A549 (cell line): ENCODE data around the gene NOS1. TPM values are rescaled to one million over a fixed set of nuclear protein-coding genes. Genes with fewer than 3 reads are reported as not detected.
"Not testable (repeated sequence)": the region's sequence is repeated elsewhere in the genome, so short reads cannot be mapped to it uniquely, and the experiment has no call there.

Experiments used
- ATAC-seq, 2 experiments: fragments of 200-7000 bp in 1 of 2; fragments of >200 bp in 1 of 2; cut with Nextera tagmentation in 1 of 2; cut with Tn5 transposase in 1 of 2; 3 replicates each; pipeline versions ENCODE4 v1.8.0 to v1.9.1; 2018 to 2020; ENCODE audit warnings: mild to moderate bottlenecking in 1 of 2, moderate library complexity in 1 of 2
- CTCF ChIA-PET: fragments of 300-600 bp; sonication (Branson Sonifier 250); formaldehyde crosslinking; extraction: SDS; loops from one replicate; lab custom pipeline; 2021; ENCODE audit warnings: antibody characterized with exemption, inconsistent platforms; lab: Yijun Ruan, JAX
- POLR2A ChIA-PET: fragments of 350-600 bp; formaldehyde crosslinking; extraction: SDS; loops from one replicate; lab custom pipeline; 2021; ENCODE audit warnings: antibody characterized with exemption, inconsistent platforms; lab: Yijun Ruan, JAX
- DNase-seq, 2 experiments: peaks; one replicate each; pipeline versions ENCODE4 v3.0.0 to v3.0.0-alpha.2; 2011 to 2016; ENCODE audit warnings: low read depth in 1 of 2, low spot score in 1 of 2
- FAIRE-seq: peaks from 2 replicates; lab custom pipeline; 2011; peaks lifted over from hg19 to GRCh38; lab: Jason Lieb, UNC
- H3K27ac ChIP-seq, 2 experiments: fragments of >200 bp; sonication (Bioruptor Twin); formaldehyde crosslinking; 3 replicates each; pipeline ENCODE4 v1.5.1; 2016 to 2017
- H3K4me1 ChIP-seq: fragments of >200 bp; sonication (Bioruptor Twin); formaldehyde crosslinking; 3 replicates; pipeline ENCODE4 v1.6.1; 2016
- H3K4me2 ChIP-seq: fragments of >200 bp; sonication (Bioruptor Twin); formaldehyde crosslinking; 3 replicates; pipeline ENCODE4 v1.6.1; 2016
- H3K4me3 ChIP-seq: fragments of >200 bp; sonication (Bioruptor Twin); formaldehyde crosslinking; 3 replicates; pipeline ENCODE4 v1.5.1; 2016
- H3K9me3 ChIP-seq: fragments of >200 bp; sonication (Bioruptor Twin); formaldehyde crosslinking; 3 replicates; pipeline ENCODE4 v1.6.1; 2016
- ATOH8 ChIP-seq: fragments of 250-450 bp; sonication (Bioruptor Pico); IDR thresholded peaks from 2 replicates; pipeline ENCODE4 v1.5.0; 2020; ENCODE audit warnings: low read depth, mild to moderate bottlenecking, moderate library complexity
- BCL3 ChIP-seq: fragments of >200 bp; sonication (Bioruptor Twin); formaldehyde crosslinking; IDR thresholded peaks from 3 replicates; pipeline ENCODE4 v1.6.1; 2016
- CHD4 ChIP-seq: fragments of 200-600 bp; sonication (generic); IDR thresholded peaks from 2 replicates; pipeline ENCODE4 v1.6.1; 2016; ENCODE audit warnings: antibody characterized with exemption, mild to moderate bottlenecking, borderline replicate concordance
- E2F6 ChIP-seq: IDR thresholded peaks from 2 replicates; pipeline ENCODE4 v1.6.1; 2012; ENCODE audit warnings: low read depth, borderline replicate concordance
- ELK1 ChIP-seq: fragments of 150-350 bp; IDR thresholded peaks from 2 replicates; pipeline ENCODE4 v1.6.1; 2014; ENCODE audit warnings: low read depth, mild to moderate bottlenecking, low read length
- FOSL2 ChIP-seq, 2 experiments: fragments of 450-650 bp in 1 of 2; fragments of >200 bp in 1 of 2; sonication (Bioruptor Twin) in 1 of 2; formaldehyde crosslinking; IDR thresholded peaks; 2 replicates each; pipeline versions ENCODE4 v1.5.0 to v1.6.1; 2016 to 2020; ENCODE audit warnings: mild to moderate bottlenecking in 1 of 2, moderate library complexity in 1 of 2
- JUNB ChIP-seq: fragments of >200 bp; sonication (Bioruptor Twin); formaldehyde crosslinking; IDR thresholded peaks from 2 replicates; pipeline ENCODE4 v1.6.1; 2016
- KDM1A ChIP-seq: fragments of 200-600 bp; sonication (generic); IDR thresholded peaks from 2 replicates; pipeline ENCODE4 v1.6.1; 2016; ENCODE audit warnings: low read depth, mild to moderate bottlenecking
- PHF8 ChIP-seq: fragments of 200-600 bp; sonication (generic); IDR thresholded peaks from 2 replicates; pipeline ENCODE4 v1.6.1; 2016; ENCODE audit warnings: low read depth, mild to moderate bottlenecking, antibody characterized with exemption, moderate library complexity, borderline replicate concordance
- REST ChIP-seq: fragments of 200-600 bp; sonication (generic); IDR thresholded peaks from 2 replicates; pipeline ENCODE4 v1.6.1; 2016; ENCODE audit warnings: antibody characterized with exemption, mild to moderate bottlenecking, moderate library complexity
- SMC3 ChIP-seq: fragments of >200 bp; sonication (Bioruptor Twin); formaldehyde crosslinking; IDR thresholded peaks from 3 replicates; pipeline ENCODE4 v1.6.1; 2018; ENCODE audit warnings: inconsistent platforms
- TP53 ChIP-seq: fragments of 250-450 bp; sonication (Bioruptor Pico); IDR thresholded peaks from 2 replicates; pipeline ENCODE4 v1.5.0; 2021; ENCODE audit warnings: mild to moderate bottlenecking, moderate library complexity
- ZC3H11A ChIP-seq: fragments of 450-650 bp; IDR thresholded peaks from 2 replicates; pipeline ENCODE4 v1.6.1; 2014; ENCODE audit warnings: antibody characterized with exemption, mild to moderate bottlenecking
- WGBS: methylation state at CpG from one replicate; pipeline ENCODE4 v1.1.6; 2017; ENCODE audit errors: missing lambda C conversion rate; 5-methylcytosine and 5-hydroxymethylcytosine counted together
- polyA plus RNA-seq, 4 experiments: library from polyadenylated mRNA; depleted of rRNA in 3 of 4; stranded (reverse); fragments of >200 nt; fragmentation: RNase III in 1 of 4; extraction: RNeasy Plus Mini Kit Qiagen cat#74134 plus additional on column Dnase treatment in 1 of 4; gene quantifications; 2 replicates in 3 of 4; 3 replicates in 1 of 4; pipeline ENCODE4 v1.2.3, GENCODE V29; 2011 to 2017

The NOS1 gene
- polyA plus RNA-seq, 2 of the 4 experiments (the other 2 are of a cell fraction) = 0.10 to 0.39 TPM

GRCh38 chr12:117199956-117200744 lies 161.3 kb downstream of the NOS1 start:
- FAIRE-seq, DNase-seq: not testable (repeated sequence)
- peak; percentile 93 for TF ChIP-seq ZC3H11A
- TF ChIP-seq, all 56 proteins: peak for 1; not testable (repeated sequence) for 55
- ATAC-seq, H3K9me3 ChIP-seq, H3K4me2 ChIP-seq, H3K4me3 ChIP-seq, POLR2A ChIA-PET, H3K27ac ChIP-seq, H3K4me1 ChIP-seq: not testable (repeated sequence)
- WGBS = 83% methylated on average over 8 of the region's 8 CpGs
- CTCF ChIA-PET = interaction anchor here (0.6 to 8.6 kb wide), 7 partner anchors 11 to 658 kb away, joined by 3 to 83 read pairs (median 10); no protein-coding TSS in a partner anchor

- H3K4me3 ChIP-seq, ATAC-seq, POLR2A ChIA-PET, H3K4me2 ChIP-seq, H3K27ac ChIP-seq, H3K9me3 ChIP-seq, H3K4me1 ChIP-seq, FAIRE-seq, DNase-seq: not testable (repeated sequence)
- CTCF ChIA-PET = interaction anchor here (0.6 to 8.6 kb wide), 3 partner anchors 11 to 621 kb away, joined by 3 to 83 read pairs (median 9); no protein-coding TSS in a partner anchor
- WGBS = 81% methylated on average over 6 of the region's 6 CpGs
Measured at GRCh38 chr12:117196334-117196733, 165.1 kb downstream of the NOS1 start.

- H3K9me3 ChIP-seq, H3K4me3 ChIP-seq, ATAC-seq, POLR2A ChIA-PET, FAIRE-seq, H3K4me2 ChIP-seq, H3K4me1 ChIP-seq, H3K27ac ChIP-seq: not testable (repeated sequence)
- WGBS = 20% methylated on average over 9 of the region's 9 CpGs
- peak in 1 of 2 experiments; percentile 26 for DNase-seq
- CTCF ChIA-PET = interaction anchor here (8.6 kb wide), 1 partner anchor 17 kb away, joined by 83 read pairs; no protein-coding TSS in a partner anchor
Measured at GRCh38 chr12:117195027-117195426, 166.4 kb downstream of the NOS1 start.

- Histone ChIP-seq H3K4me1 (peaks cover 8% of the 10 kb centered on the region; the same call in 1 of the 3 replicates), H3K4me3 (no peak overlapping the region), H3K27ac (no peak overlapping the region), H3K9me3 (no peaks in the 10 kb centered on the region)
- no peak for DNase-seq
- 78% methylated on average over 3 of the region's 3 CpGs for WGBS
- ATAC-seq = no peak
- ChIA-PET CTCF (no interaction called here), POLR2A (no interaction called here)
- TF ChIP-seq PHF8 (no peak), BCL3 (no peak), KDM1A (no peak), ELK1 (no peak), FOSL2 (IDR thresholded peaks at IDR 0.05) (no peak), FOSL2 (CRISPR knock-in tag; IDR thresholded peaks at IDR 0.05) (no peak), SMC3 (no peak), JUNB (no peak), TP53 (CRISPR knock-in tag) (no peak), REST (no peak), ATOH8 (no peak), CHD4 (no peak; the same call in 1 of the 2 replicates), E2F6 (no peak)
- TF ChIP-seq, all 56 proteins: peak for 0
- H3K4me2 ChIP-seq = no peak overlapping the region
- FAIRE-seq = no peak
Measured at GRCh38 chr12:117193903-117194302, 167.5 kb downstream of the NOS1 start.

- ATAC-seq, H3K27ac ChIP-seq, POLR2A ChIA-PET, H3K4me3 ChIP-seq, DNase-seq, H3K9me3 ChIP-seq, H3K4me2 ChIP-seq, FAIRE-seq: not testable (repeated sequence)
- CTCF ChIA-PET = interaction anchor here (1.2 to 1.6 kb wide), 2 partner anchors 19 to 25 kb away, joined by 3 read pairs; no protein-coding TSS in a partner anchor
- 68% methylated on average over 9 of the region's 9 CpGs for WGBS
- peaks cover 13% of the 10 kb centered on the region; the same call in 1 of the 3 replicates for H3K4me1 ChIP-seq
Measured at GRCh38 chr12:117192581-117192980, 168.8 kb downstream of the NOS1 start.
